K562 treated with DMSO at 1 percent for 24 hours (cell line): ENCODE results near the gene ZFP37. TPM values are rescaled to one million over a fixed set of nuclear protein-coding genes. Genes with fewer than 3 reads are reported as not detected.

Experiments
- total RNA-seq: library from RNA; unstranded; fragments of 300-600 nt; gene quantifications from 2 replicates; pipeline ENCODE4 v1.2.3, GENCODE V29; 2022; ENCODE audit warnings: low read depth; ENCODE audit not compliant: insufficient read depth

Gene ZFP37
- total RNA-seq = 0.17 and 0.43 TPM in 2 replicates

GRCh38 chr9:113056191-113057106 lies at the start of gene ZFP37:
TSS of gene ZFP37 (minus strand) at chr9:113056724. CDS start at chr9:113056688, 36 bp downstream.

GRCh38 chr9:113011911-113012381 lies 44.6 kb downstream of the ZFP37 start, which contains the start of gene ZNF883:
TSS of gene ZNF883 (minus strand) at chr9:113012192.

Other genes with a start within 250 kb of the ZFP37 start
- not detected in 2 replicates for gene SLC46A2, start 165.8 kb downstream of the ZFP37 start, total RNA-seq
- 1.8 and 2.4 TPM in 2 replicates for gene ZNF883, start 44.5 kb downstream of the ZFP37 start, total RNA-seq
- 4.0 and 4.8 TPM in 2 replicates for gene SLC31A2, start 94.3 kb upstream of the ZFP37 start, total RNA-seq
- gene FKBP15, start 164.6 kb upstream of the ZFP37 start, total RNA-seq = 14.3 and 17.2 TPM in 2 replicates
- gene SLC31A1, start 164.8 kb upstream of the ZFP37 start, total RNA-seq = 33.4 and 34.5 TPM in 2 replicates
- 19.5 and 24.3 TPM in 2 replicates for gene CDC26, start 218.8 kb upstream of the ZFP37 start, total RNA-seq
- 21.7 and 23.2 TPM in 2 replicates for gene PRPF4, start 218.9 kb upstream of the ZFP37 start, total RNA-seq
- 0.25 and 0.78 TPM in 2 replicates for gene RNF183, start 246.7 kb upstream of the ZFP37 start, total RNA-seq